Kidney epithelial cell (primary cell): ENCODE data around the gene PMEPA1. TPM values are rescaled to one million over a fixed set of nuclear protein-coding genes. Genes with fewer than 3 reads are reported as not detected.

Experiments
- DNase-seq: peaks from one replicate; pipeline ENCODE4 v3.0.0-alpha.2; 2010; ENCODE audit warnings: low read depth
- H3K27me3 ChIP-seq: 2 replicates; pipeline ENCODE4 v1.6.0; 2011; ENCODE audit warnings: low read length; ENCODE audit not compliant: control insufficient read depth, insufficient read depth
- H3K36me3 ChIP-seq: 2 replicates; pipeline ENCODE4 v1.5.1; 2011; ENCODE audit warnings: low read length; ENCODE audit not compliant: control insufficient read depth, insufficient read depth
- H3K4me3 ChIP-seq: 2 replicates; pipeline ENCODE4 v1.5.1; 2011; ENCODE audit warnings: low read depth, mild to moderate bottlenecking, control low read depth, low read length
- CTCF ChIP-seq: IDR thresholded peaks from 2 replicates; pipeline ENCODE4 v1.5.1; 2011; ENCODE audit warnings: mild to moderate bottlenecking, moderate library complexity, low read length, control low read depth, inconsistent platforms; ENCODE audit not compliant: insufficient read depth, poor library complexity, severe bottlenecking
- total RNA-seq: library from RNA; depleted of rRNA; stranded (reverse); fragments of >200 nt; gene quantifications from 2 replicates; pipeline ENCODE4 v1.2.3, GENCODE V29; 2015

Gene PMEPA1
- total RNA-seq, 1 donor from 2014 or later = 244 TPM

- no peak for TF ChIP-seq CTCF
- DNase-seq = no peak
- Histone ChIP-seq H3K4me3 (no peak overlapping the region), H3K36me3 (no peaks in the 10 kb centered on the region), H3K27me3 (no peaks in the 10 kb centered on the region)
Measured at GRCh38 chr20:57671072-57671391, 38.8 kb downstream of the PMEPA1 start.

GRCh38 chr20:57670288-57671071, 39.3 kb downstream of the PMEPA1 start:
- H3K36me3 ChIP-seq = no peaks in the 10 kb centered on the region
- no peak for TF ChIP-seq CTCF
- DNase-seq = no peak
- H3K4me3 ChIP-seq = no peak overlapping the region
- no peaks in the 10 kb centered on the region for H3K27me3 ChIP-seq

GRCh38 chr20:57669632-57670031, 40.2 kb downstream of the PMEPA1 start:
- no peak for TF ChIP-seq CTCF
- Histone ChIP-seq H3K4me3 (no peak overlapping the region), H3K36me3 (no peaks in the 10 kb centered on the region), H3K27me3 (no peaks in the 10 kb centered on the region)
- DNase-seq = no peak

GRCh38 chr20:57667924-57668782, 41.7 kb downstream of the PMEPA1 start:
- Histone ChIP-seq H3K27me3 (no peaks in the 10 kb centered on the region), H3K4me3 (no peak overlapping the region), H3K36me3 (no peaks in the 10 kb centered on the region)
- no peak for DNase-seq
- TF ChIP-seq CTCF = no peak

GRCh38 chr20:57667388-57667787, 42.4 kb downstream of the PMEPA1 start:
- Histone ChIP-seq H3K36me3 (no peaks in the 10 kb centered on the region), H3K27me3 (no peaks in the 10 kb centered on the region), H3K4me3 (no peak overlapping the region)
- TF ChIP-seq CTCF = no peak
- DNase-seq = no peak
